ENCODE measurements around the gene UBB. TPM values are rescaled to one million over a fixed set of nuclear protein-coding genes. Genes with fewer than 3 reads are reported as not detected.

The UBB gene
- total RNA-seq, 1 donor from 2014 or later = 1,933 TPM

GRCh38 chr17:16415031-16415924, 34.4 kb downstream of the UBB start, which contains the start of gene TRPV2:
Gene TRPV2 (plus strand): TSS chr17:16415571. CDS start chr17:16417669, 2,098 bp downstream.
- H3K4me3 Mint-ChIP-seq = peak within 1 kb of the TSS; percentile 96
- intact Hi-C loops (cut with micrococcal nuclease) = loop anchor here (1.0 to 10.0 kb wide), 2 partner anchors 51 to 390 kb away; no protein-coding TSS in a partner anchor
- H3K4me1 Mint-ChIP-seq (ENCODE audit: low read depth) = peaks cover 43% of the 10 kb centered on the region
- H3K27me3 Mint-ChIP-seq (ENCODE audit: insufficient read depth) = no peaks in the 10 kb centered on the region
- no peaks in the 10 kb centered on the region for H3K9me3 Mint-ChIP-seq
- H3K27ac Mint-ChIP-seq = peak within 1 kb of the TSS; percentile 99
- DNase-seq (ENCODE audit: low spot score) = peak; percentile 37
- H3K36me3 Mint-ChIP-seq (ENCODE audit: low read depth) = peaks cover 28% of the 10 kb centered on the region

GRCh38 chr17:16417399-16417798, 36.5 kb downstream of the UBB start:
- Mint-ChIP-seq H3K4me3 (peak overlapping the region; percentile 96), H3K4me1 (ENCODE audit: low read depth) (peaks cover 49% of the 10 kb centered on the region), H3K27me3 (ENCODE audit: insufficient read depth) (no peaks in the 10 kb centered on the region), H3K27ac (peak overlapping the region; percentile 29), H3K9me3 (no peaks in the 10 kb centered on the region), H3K36me3 (ENCODE audit: low read depth) (peaks cover 35% of the 10 kb centered on the region)
- intact Hi-C loops (cut with micrococcal nuclease) = loop anchor here (2.0 to 10.0 kb wide), 2 partner anchors 131 to 393 kb away; no protein-coding TSS in a partner anchor
- no peak for DNase-seq (ENCODE audit: low spot score)

- H3K27ac Mint-ChIP-seq = peak overlapping the region; percentile 86
Observed at GRCh38 chr17:16417896-16418684, 37.2 kb downstream of the UBB start.

GRCh38 chr17:16418685-16419068, 37.8 kb downstream of the UBB start:
- Mint-ChIP-seq H3K27ac (peak overlapping the region; percentile 86), H3K27me3 (ENCODE audit: insufficient read depth) (no peaks in the 10 kb centered on the region), H3K36me3 (ENCODE audit: low read depth) (peaks cover 43% of the 10 kb centered on the region), H3K9me3 (no peaks in the 10 kb centered on the region), H3K4me3 (peak overlapping the region; percentile 60), H3K4me1 (ENCODE audit: low read depth) (peaks cover 49% of the 10 kb centered on the region)
- intact Hi-C loops (cut with micrococcal nuclease) = loop anchor here (10.0 kb wide), 1 partner anchor 394 kb away; no protein-coding TSS in a partner anchor
- no peak for DNase-seq (ENCODE audit: low spot score)

More at GRCh38 chr17:16417896-16418684, 37.2 kb downstream of the UBB start:
- peak overlapping the region; percentile 60 for H3K4me3 Mint-ChIP-seq
- H3K27me3 Mint-ChIP-seq (ENCODE audit: insufficient read depth) = no peaks in the 10 kb centered on the region
- intact Hi-C loops (cut with micrococcal nuclease) = loop anchor here (2.0 to 10.0 kb wide), 2 partner anchors 131 to 393 kb away; no protein-coding TSS in a partner anchor
- peaks cover 42% of the 10 kb centered on the region for H3K36me3 Mint-ChIP-seq (ENCODE audit: low read depth)
- H3K9me3 Mint-ChIP-seq = no peaks in the 10 kb centered on the region
- no peak for DNase-seq (ENCODE audit: low spot score)
- H3K4me1 Mint-ChIP-seq (ENCODE audit: low read depth) = peaks cover 49% of the 10 kb centered on the region

- peak overlapping the region; percentile 60 for H3K4me3 Mint-ChIP-seq
- no peaks in the 10 kb centered on the region for H3K27me3 Mint-ChIP-seq (ENCODE audit: insufficient read depth)
- peaks cover 41% of the 10 kb centered on the region for H3K36me3 Mint-ChIP-seq (ENCODE audit: low read depth)
- H3K27ac Mint-ChIP-seq = peak overlapping the region; percentile 86
- peaks cover 46% of the 10 kb centered on the region for H3K4me1 Mint-ChIP-seq (ENCODE audit: low read depth)
- no peaks in the 10 kb centered on the region for H3K9me3 Mint-ChIP-seq
- DNase-seq (ENCODE audit: low spot score) = peak; percentile 24
- intact Hi-C loops (cut with micrococcal nuclease) = loop anchor here (10.0 kb wide), 1 partner anchor 394 kb away; no protein-coding TSS in a partner anchor
Observed at GRCh38 chr17:16419074-16419928, 38.4 kb downstream of the UBB start.

GRCh38 chr17:16419929-16420271, 39.0 kb downstream of the UBB start:
- peak overlapping the region; percentile 86 for H3K27ac Mint-ChIP-seq
- no peaks in the 10 kb centered on the region for H3K9me3 Mint-ChIP-seq
- peak overlapping the region; percentile 60 for H3K4me3 Mint-ChIP-seq
- no peaks in the 10 kb centered on the region for H3K27me3 Mint-ChIP-seq (ENCODE audit: insufficient read depth)
- H3K4me1 Mint-ChIP-seq (ENCODE audit: low read depth) = peaks cover 40% of the 10 kb centered on the region
- peaks cover 37% of the 10 kb centered on the region for H3K36me3 Mint-ChIP-seq (ENCODE audit: low read depth)
- intact Hi-C loops (cut with micrococcal nuclease) = loop anchor here (10.0 kb wide), 1 partner anchor 395 kb away; no protein-coding TSS in a partner anchor
- DNase-seq (ENCODE audit: low spot score) = peak; percentile 37

- Mint-ChIP-seq H3K4me3 (no peak overlapping the region), H3K27ac (peak overlapping the region; percentile 9), H3K4me1 (ENCODE audit: low read depth) (peaks cover 35% of the 10 kb centered on the region), H3K27me3 (ENCODE audit: insufficient read depth) (no peaks in the 10 kb centered on the region), H3K36me3 (ENCODE audit: low read depth) (peaks cover 42% of the 10 kb centered on the region), H3K9me3 (no peaks in the 10 kb centered on the region)
- intact Hi-C loops (cut with micrococcal nuclease) = no loop called here
- no peak for DNase-seq (ENCODE audit: low spot score)
Observed at GRCh38 chr17:16422416-16422815, 41.5 kb downstream of the UBB start.

GRCh38 chr17:16423226-16423872, 42.5 kb downstream of the UBB start:
- H3K9me3 Mint-ChIP-seq = no peaks in the 10 kb centered on the region
- no peaks in the 10 kb centered on the region for H3K27me3 Mint-ChIP-seq (ENCODE audit: insufficient read depth)
- peaks cover 26% of the 10 kb centered on the region for H3K4me1 Mint-ChIP-seq (ENCODE audit: low read depth)
- no peak overlapping the region for H3K27ac Mint-ChIP-seq
- peaks cover 38% of the 10 kb centered on the region for H3K36me3 Mint-ChIP-seq (ENCODE audit: low read depth)
- H3K4me3 Mint-ChIP-seq = no peak overlapping the region
- intact Hi-C loops (cut with micrococcal nuclease) = no loop called here
- no peak for DNase-seq (ENCODE audit: low spot score)

- Mint-ChIP-seq H3K27me3 (ENCODE audit: insufficient read depth) (no peaks in the 10 kb centered on the region), H3K4me3 (no peak overlapping the region), H3K9me3 (no peaks in the 10 kb centered on the region), H3K4me1 (ENCODE audit: low read depth) (peaks cover 11% of the 10 kb centered on the region), H3K27ac (no peak overlapping the region), H3K36me3 (ENCODE audit: low read depth) (peaks cover 37% of the 10 kb centered on the region)
- intact Hi-C loops (cut with micrococcal nuclease) = no loop called here
- no peak for DNase-seq (ENCODE audit: low spot score)
Observed at GRCh38 chr17:16425202-16425601, 44.3 kb downstream of the UBB start.

- H3K4me3 Mint-ChIP-seq = no peak overlapping the region
- no peaks in the 10 kb centered on the region for H3K27me3 Mint-ChIP-seq (ENCODE audit: insufficient read depth)
- H3K9me3 Mint-ChIP-seq = no peaks in the 10 kb centered on the region
- H3K4me1 Mint-ChIP-seq (ENCODE audit: low read depth) = peaks cover 5% of the 10 kb centered on the region
- intact Hi-C loops (cut with micrococcal nuclease) = no loop called here
- DNase-seq (ENCODE audit: low spot score) = no peak
- H3K36me3 Mint-ChIP-seq (ENCODE audit: low read depth) = peaks cover 32% of the 10 kb centered on the region
- H3K27ac Mint-ChIP-seq = no peak overlapping the region
Observed at GRCh38 chr17:16425698-16426659, 45.1 kb downstream of the UBB start.

- Mint-ChIP-seq H3K4me3 (no peak overlapping the region), H3K27me3 (ENCODE audit: insufficient read depth) (no peaks in the 10 kb centered on the region), H3K27ac (no peak overlapping the region), H3K36me3 (ENCODE audit: low read depth) (peaks cover 32% of the 10 kb centered on the region), H3K4me1 (ENCODE audit: low read depth) (peaks cover 5% of the 10 kb centered on the region), H3K9me3 (no peaks in the 10 kb centered on the region)
- no peak for DNase-seq (ENCODE audit: low spot score)
- intact Hi-C loops (cut with micrococcal nuclease) = no loop called here
Observed at GRCh38 chr17:16427020-16427419, 46.1 kb downstream of the UBB start.

Measured in activated T-helper 1 cell treated with anti-CD3 and anti-CD28 coated beads, Interleukin-12 subunit alpha, Interleukin-12 subunit beta, Interleukin-2, Interleukin-4 antibody, amounts not matched to agents 30 ng/mL and 10 ng/mL and 1 ng/mL, durations not matched to agents 14 hours and 24 hours and 36 hours (primary cell).